Stomach (tissue), 4 donors: ENCODE results near the gene NID2.

ENCODE experiments used
- CTCF ChIP-seq, 7 experiments: fragments of 450-650 bp in 4 of 7; fragments of 200-600 bp in 3 of 7; sonication (generic) in 3 of 7; IDR thresholded peaks; one replicate each; pipeline ENCODE4 v1.5.1; 2016 to 2019; ENCODE audit warnings: antibody characterized with exemption in 7 of 7, control low read depth in 2 of 7, mild to moderate bottlenecking in 1 of 7
- POLR2A ChIP-seq, 4 donors: fragments of 450-650 bp; IDR thresholded peaks; one replicate each; pipeline ENCODE4 v1.6.1; 2016; ENCODE audit warnings: antibody characterized with exemption in 4 of 4, control low read depth in 2 of 4, mild to moderate bottlenecking in 1 of 4, moderate library complexity in 1 of 4

GRCh38 chr14:52033101-52033642 lies 35.7 kb downstream of the NID2 start:
- no peak for TF ChIP-seq POLR2A (IDR thresholded peaks at IDR 0.05)
- no peak for TF ChIP-seq CTCF (IDR thresholded peaks at IDR 0.05)
